Suprapubic skin (tissue), 4 donors: ENCODE measurements around the gene CRTAC1.

Experiments used
- EP300 ChIP-seq: sonication (generic); formaldehyde crosslinking; IDR thresholded peaks from one replicate; pipeline ENCODE4 v1.6.1; 2017; ENCODE audit warnings: antibody characterized with exemption
- POLR2A ChIP-seq, 2 donors: fragments of 450-650 bp; IDR thresholded peaks; one replicate each; pipeline ENCODE4 v1.6.1; 2017; ENCODE audit warnings: antibody characterized with exemption in 2 of 2, mild to moderate bottlenecking in 2 of 2, moderate library complexity in 2 of 2
- POLR2AphosphoS5 ChIP-seq, 3 donors: sonication (generic); formaldehyde crosslinking; IDR thresholded peaks; one replicate each; pipeline ENCODE4 v1.6.1; 2017; ENCODE audit warnings: antibody characterized with exemption in 3 of 3

- TF ChIP-seq EP300 (no peak), POLR2A (IDR thresholded peaks at IDR 0.05) (no peak), POLR2AphosphoS5 (IDR thresholded peaks at IDR 0.05) (no peak)
Measured at GRCh38 chr10:97932932-97933530, 97.4 kb downstream of the CRTAC1 start.
